Fibroblast of skin of scalp (primary cell): ENCODE results near the gene CKLF.
A peak's percentile ranks its signal among the peaks of the same experiment; 100 is the strongest.
"Not testable (repeated sequence)": the region's sequence is repeated elsewhere in the genome, so short reads cannot be mapped to it uniquely, and the experiment has no call there.

ENCODE experiments used
- DNase-seq: peaks from one replicate; pipeline ENCODE4 v3.0.0-alpha.2; 2013

CKLF gene

DNA sequence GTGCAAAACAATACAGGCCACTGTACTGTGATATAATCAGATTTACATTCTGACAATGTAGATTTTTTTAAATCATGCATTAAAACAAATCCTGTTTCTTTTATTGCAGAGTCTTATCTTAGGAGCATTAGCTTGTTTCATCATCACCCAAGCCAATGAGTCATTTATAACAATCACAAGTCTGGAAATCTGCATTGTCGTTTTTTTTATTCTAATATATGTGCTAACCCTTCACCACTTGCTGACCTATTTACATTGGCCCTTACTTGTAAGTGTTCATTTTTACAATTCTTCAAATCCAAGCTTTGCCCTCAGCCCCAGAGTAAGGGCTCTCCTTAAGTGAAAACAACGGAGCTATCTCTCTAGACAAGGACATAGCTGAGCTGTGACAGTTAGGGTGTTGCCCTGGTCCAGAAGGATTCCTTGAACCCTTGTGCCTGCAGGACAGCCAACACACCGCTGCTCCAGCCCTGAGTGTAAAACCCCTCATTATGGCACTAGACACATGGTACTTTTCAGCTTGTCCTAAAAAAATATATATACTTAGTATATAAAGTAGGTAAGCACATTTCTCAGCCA lies 17.5 kb downstream of the CKLF start:
- peak; percentile 63 for DNase-seq

DNA sequence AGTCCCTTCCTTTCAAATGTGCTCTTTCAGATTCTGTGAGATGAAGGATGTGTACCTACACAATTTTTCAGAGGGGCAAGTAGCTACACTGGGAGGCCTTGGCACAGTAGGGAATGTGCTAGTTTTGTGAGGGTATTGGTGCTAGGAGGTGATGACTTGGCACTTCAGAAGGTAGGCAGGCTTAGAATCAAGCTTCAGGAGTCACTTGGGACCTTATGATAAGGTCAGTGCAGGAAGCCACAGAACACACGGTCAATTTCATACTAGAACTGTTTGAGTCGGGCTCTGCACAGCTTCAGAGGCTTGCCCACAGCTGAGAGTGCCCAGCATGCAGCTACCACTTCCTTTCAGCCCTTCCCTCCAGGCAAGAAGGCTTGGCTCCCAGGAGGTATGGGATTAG lies 20.0 kb downstream of the CKLF start:
- no peak for DNase-seq

- DNase-seq = no peak
Observed at GRCh38 chr16:66574081-66574480, 21.7 kb downstream of the CKLF start.

DNA sequence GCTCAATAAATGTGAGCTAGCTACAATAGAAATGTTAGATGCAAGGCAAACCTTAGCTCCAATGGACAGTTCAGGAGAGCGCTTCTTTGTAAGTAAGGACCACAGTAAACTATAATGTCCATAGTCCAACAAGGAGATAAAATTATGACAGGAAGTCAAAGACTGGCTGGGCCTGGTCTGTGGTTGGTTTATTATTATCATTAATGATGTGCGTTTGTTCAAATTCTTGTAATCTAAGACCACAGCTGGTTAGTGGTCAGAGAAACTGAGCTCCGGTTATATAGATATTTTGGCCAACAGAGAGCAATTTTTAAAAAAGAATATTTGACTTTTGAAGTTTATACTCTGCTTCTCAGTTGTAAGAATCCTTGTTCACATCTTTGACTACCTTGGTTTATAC lies 22.2 kb downstream of the CKLF start:
- no peak for DNase-seq

DNA sequence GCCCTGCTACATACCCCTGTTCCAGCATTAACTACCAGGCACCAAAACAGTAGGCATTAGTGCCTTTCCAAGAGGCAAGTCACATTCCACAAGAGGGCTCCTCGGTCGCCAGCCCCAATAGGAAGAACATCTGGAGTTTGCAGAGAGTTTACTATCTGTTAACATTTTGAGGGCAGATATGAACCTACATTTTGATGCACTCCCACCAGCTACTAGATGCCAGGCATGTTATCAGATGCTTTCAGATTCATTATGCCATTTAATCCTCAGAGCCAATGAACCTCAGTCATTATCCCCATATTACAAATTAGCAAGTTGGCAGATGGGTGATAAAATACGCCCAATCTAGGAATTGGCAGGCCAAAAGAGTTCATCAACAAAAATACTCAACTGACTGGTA lies 22.7 kb downstream of the CKLF start:
- DNase-seq = no peak

- no peak for DNase-seq
Observed at GRCh38 chr16:66576296-66576695, 23.9 kb downstream of the CKLF start.

DNA sequence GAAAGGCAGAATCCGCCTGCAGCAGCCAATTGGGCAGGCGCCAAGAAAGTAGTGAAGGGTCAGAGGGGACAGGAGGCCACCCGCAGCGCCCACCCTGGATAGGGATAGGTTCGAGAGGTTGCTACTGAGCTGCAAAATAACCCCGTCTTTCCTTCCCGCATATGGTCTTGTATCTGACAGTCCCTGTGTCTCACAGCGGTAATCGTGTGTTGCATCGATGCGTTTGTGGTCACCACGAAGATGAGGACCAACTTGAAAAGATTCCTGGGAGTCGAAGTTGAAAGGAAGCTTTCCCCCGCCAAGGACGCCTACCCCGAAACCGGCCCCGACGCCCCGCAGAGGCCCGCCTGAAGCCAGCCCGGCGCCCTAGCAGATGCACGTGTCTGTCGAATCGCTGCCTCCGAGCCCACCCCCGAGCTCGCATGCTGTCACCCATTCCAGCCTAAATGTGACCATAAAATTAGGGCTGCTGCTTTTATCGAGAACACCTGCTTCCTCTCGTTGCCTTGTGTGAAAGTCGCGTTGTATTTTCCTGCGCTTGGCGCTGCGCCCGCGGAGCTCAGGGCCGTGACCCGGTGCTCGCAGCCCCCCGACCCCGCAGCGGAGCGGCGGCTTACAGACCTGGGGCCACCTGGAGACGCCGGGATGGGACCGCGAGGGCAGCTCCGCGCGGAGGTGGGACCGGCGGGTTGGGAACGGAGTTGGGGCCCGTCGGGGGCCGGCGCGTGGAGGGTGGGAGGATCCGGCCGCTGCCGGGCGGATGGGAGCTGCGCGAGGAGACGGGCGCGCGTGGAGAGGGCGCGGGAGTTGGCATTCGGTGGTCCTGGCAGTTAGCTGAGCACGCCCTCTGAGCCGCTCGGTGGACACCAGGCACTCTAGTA lies 26.5 kb downstream of the CKLF start, which contains the start of gene CMTM2:
Gene CMTM2 (plus strand): TSS at position 813 of the 881 bp plus-strand sequence. CDS start 145 bp downstream, outside the sequence.
- DNase-seq = no peak

- DNase-seq = peak; percentile 75
Observed at GRCh38 chr16:66580605-66581209, 28.3 kb downstream of the CKLF start.

- no peak for DNase-seq
Observed at GRCh38 chr16:66581246-66581952, 29.0 kb downstream of the CKLF start.

GRCh38 chr16:66585481-66586239 lies 33.3 kb downstream of the CKLF start:
- DNase-seq = no peak

DNA sequence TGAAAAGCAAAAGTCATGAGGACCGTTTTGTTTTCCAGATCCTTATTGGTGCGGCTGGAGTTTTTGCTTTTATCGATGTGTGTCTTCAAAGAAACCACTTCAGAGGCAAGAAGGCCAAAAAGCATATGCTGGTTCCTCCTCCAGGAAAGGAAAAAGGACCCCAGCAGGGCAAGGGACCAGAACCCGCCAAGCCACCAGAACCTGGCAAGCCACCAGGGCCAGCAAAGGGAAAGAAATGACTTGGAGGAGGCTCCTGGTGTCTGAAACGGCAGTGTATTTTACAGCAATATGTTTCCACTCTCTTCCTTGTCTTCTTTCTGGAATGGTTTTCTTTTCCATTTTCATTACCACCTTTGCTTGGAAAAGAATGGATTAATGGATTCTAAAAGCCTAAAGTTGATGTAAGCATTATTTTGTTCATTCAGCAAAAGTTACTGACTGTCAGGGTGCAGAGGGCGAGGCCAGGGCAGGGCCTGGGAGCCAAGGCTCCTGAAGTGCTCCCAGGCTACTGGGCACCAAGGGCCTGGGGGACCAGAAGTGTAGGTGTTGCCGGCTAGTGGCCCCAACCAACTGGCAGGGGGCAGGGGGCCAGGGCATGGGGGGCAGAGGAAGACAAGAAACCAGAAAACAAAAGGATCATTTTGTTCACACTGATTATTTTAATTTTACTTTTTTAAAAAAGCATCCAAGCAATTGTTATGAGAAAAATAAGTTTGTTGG lies 35.7 kb downstream of the CKLF start:
- no peak for DNase-seq

DNA sequence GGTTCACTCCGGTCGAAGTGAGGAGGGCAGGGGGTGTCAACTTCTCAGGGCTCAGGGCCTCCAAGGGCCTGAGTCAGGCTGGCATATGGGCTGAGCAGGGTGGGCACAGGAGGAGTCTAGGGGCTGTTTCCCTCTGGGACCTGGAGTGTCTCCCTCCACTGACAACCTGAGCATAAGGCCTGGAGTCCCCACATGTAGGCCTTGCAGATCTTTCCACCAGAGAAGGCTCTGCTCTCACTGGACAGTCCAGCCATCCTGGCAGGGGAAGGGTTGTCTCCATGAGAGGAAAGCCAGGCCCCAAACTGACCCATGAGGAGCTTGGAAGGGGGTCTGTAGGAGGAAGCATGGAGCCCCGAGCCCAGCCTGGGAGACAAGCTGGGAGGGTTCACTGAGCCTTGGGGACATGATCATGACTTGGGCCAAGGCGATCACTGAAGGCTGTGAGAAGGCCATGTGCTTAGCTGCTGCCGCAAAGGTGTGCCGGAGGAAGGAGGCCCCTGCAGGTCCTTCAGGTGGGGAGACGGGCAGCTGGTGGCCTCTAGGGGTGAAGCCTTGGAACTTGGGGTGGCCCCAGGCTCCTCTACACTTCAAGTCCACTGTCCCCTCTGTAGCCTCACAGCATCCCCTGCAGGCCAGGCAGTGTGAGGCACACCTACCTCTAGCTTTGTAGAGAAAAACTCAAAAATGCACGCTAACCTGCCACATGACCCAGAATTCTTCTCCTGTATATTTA lies 36.8 kb downstream of the CKLF start:
- no peak for DNase-seq

DNA sequence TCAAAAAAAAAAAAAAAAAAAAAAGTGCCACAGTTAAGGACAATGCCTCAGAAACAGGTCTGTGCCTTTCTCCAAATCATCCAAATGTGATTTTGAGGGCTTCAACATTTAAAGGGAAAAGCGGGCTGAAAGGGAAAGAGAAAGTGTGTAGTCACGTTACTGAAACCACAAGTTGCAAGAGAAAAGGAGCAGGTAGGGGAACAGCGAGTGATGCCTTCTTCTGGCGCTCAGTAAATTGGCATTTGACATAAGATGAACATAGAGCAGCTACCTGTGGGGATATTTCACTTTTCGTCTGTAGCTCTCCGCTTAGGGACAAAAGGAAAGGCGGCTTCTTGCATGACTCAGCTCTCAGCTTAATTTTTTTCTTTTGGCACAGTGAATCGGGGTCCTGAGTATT lies 37.9 kb downstream of the CKLF start:
- DNase-seq = no peak

DNA sequence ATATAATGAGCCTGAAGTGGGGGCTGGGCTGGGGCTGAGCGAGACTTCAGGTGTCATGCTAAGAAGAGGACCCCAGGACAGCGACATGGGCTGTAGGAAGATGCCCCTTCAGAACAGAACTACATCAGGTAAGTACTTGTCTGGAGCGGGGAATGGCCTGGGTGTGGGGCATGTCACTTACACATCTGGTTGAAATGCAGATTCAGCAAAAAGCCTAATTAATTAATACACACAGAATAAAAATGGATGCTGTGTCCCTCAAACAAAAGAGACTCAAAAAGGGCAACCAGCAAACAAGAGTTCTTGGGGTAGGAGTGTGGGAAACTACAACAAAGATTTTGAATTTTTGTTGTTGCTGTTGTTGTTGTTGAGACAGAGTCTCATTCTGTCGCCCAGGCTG lies 38.6 kb downstream of the CKLF start:
- DNase-seq = no peak

DNA sequence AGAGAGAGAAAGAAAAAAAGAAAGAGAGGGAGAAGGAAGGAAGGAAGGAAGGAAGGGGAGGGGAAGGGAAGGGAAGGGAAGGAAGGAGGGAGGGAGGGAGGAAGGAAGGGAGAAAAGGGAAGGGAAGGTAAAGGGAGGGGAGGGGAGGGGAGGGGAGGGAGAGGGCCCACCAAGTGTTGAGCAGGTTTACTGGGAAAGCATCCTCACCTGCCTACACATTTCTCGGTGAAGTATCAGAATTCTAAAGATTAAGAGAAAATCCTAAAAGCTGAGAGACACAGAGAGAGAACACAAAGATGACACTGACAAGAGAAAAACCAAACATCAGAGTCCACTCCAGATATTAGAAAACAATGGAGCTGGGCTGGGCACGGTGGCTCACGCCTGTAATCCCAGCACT lies 39.9 kb downstream of the CKLF start:
- DNase-seq = no peak

- no peak for DNase-seq
Observed at GRCh38 chr16:66592814-66593213, 40.4 kb downstream of the CKLF start.

GRCh38 chr16:66594739-66595138 lies 42.4 kb downstream of the CKLF start:
- no peak for DNase-seq

GRCh38 chr16:66596559-66596958 lies 44.2 kb downstream of the CKLF start:
- DNase-seq = not testable (repeated sequence)

DNA sequence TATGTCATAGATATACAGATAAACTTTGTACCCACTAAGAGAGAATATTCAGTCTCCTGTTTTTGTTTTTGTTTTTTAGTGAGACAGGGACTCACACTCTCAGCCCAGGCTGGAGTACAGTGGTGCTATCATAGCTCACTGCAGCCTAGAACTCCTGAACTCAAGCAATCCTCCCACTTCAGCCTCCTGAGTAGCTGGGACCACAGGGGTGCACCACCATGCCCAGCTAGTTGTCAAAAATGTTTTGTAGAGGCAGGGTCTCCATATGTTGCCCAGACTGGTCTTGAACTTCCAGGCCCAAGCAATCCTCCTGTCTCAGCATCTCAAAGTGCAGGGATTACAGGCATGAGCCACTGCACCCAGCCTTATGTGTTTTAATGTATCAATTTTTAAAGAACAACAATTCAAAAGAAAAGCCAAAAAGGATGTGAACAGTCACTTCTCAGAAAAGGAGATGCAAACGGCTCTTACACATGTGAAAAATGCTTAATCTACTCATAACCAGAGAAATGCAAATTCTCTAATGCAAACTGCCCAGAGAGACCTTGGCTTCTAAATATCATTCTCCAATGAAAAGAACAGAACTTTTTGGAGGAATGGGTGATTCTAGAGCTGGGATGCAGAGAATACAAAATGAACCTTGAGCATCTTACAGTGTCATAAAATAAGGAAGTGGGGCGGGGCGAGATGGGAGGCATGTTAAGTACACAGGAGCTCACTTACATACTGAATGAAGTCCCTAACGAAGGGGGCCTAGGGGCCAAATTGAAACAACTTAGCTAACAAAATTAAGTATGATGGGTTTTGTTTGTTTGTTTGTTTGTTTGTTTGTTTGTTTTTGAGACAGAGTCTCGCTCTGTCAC lies 44.8 kb downstream of the CKLF start:
- no peak for DNase-seq

- DNase-seq = no peak
Observed at GRCh38 chr16:66598111-66598510, 45.7 kb downstream of the CKLF start.
